OCI-LY1 (cell line): ENCODE data around the gene ARHGAP9.

Experiments used
- H2AFZ ChIP-seq: fragments of 200-600 bp; sonication (generic), shearing (Covaris generic); 2 replicates; pipeline ENCODE4 v1.6.0; 2014; ENCODE audit warnings: antibody characterized with exemption, mild to moderate bottlenecking, low read length
- H3F3A ChIP-seq: fragments of 200-600 bp; sonication (generic), shearing (Covaris generic); 2 replicates; pipeline ENCODE4 v1.6.0; 2014; ENCODE audit warnings: mild to moderate bottlenecking, antibody characterized with exemption, low read length, moderate library complexity; ENCODE audit not compliant: insufficient read depth
- H3K27ac ChIP-seq: fragments of 200-600 bp; sonication (generic); 2 replicates; pipeline ENCODE4 v1.5.1; 2014; ENCODE audit warnings: low read length, mixed run types, mild to moderate bottlenecking, low read depth; ENCODE audit not compliant: poor library complexity, severe bottlenecking
- H3K27me3 ChIP-seq: fragments of 200-600 bp; sonication (generic); 2 replicates; pipeline ENCODE4 v1.6.0; 2014; ENCODE audit warnings: antibody characterized with exemption, mild to moderate bottlenecking, low read length, moderate library complexity; ENCODE audit not compliant: insufficient read depth
- H3K36me3 ChIP-seq: fragments of 200-600 bp; sonication (generic); 2 replicates; pipeline ENCODE4 v1.6.1; 2014; ENCODE audit warnings: mild to moderate bottlenecking, antibody characterized with exemption, low read length, moderate library complexity, mixed read lengths; ENCODE audit not compliant: insufficient read depth
- H3K4me1 ChIP-seq: fragments of 200-600 bp; sonication (generic); 2 replicates; pipeline ENCODE4 v1.5.1; 2014; ENCODE audit warnings: mild to moderate bottlenecking, low read length, moderate library complexity; ENCODE audit not compliant: insufficient read depth, severe bottlenecking
- H3K4me2 ChIP-seq: fragments of 200-600 bp; sonication (generic), shearing (Covaris generic); 2 replicates; pipeline ENCODE4 v1.6.1; 2014; ENCODE audit warnings: low read length
- H3K4me3 ChIP-seq: fragments of 200-600 bp; sonication (generic); 2 replicates; pipeline ENCODE4 v1.5.1; 2014; ENCODE audit warnings: low read length, low read depth, mild to moderate bottlenecking, mixed read lengths; ENCODE audit not compliant: poor library complexity, severe bottlenecking
- H3K79me2 ChIP-seq: fragments of 200-600 bp; shearing (Covaris generic); 2 replicates; pipeline ENCODE4 v1.6.1; 2016; ENCODE audit warnings: mixed run types, low read length, mixed read lengths; ENCODE audit not compliant: insufficient read depth
- H3K9ac ChIP-seq: fragments of 200-600 bp; sonication (generic), shearing (Covaris generic); 2 replicates; pipeline ENCODE4 v1.6.1; 2014; ENCODE audit warnings: mild to moderate bottlenecking, low read length, mixed read lengths
- H3K9me2 ChIP-seq: fragments of 200-600 bp; sonication (generic), shearing (Covaris generic); 2 replicates; pipeline ENCODE4 v1.6.1; 2014; ENCODE audit warnings: low read depth, mild to moderate bottlenecking, low read length, mixed read lengths
- H3K9me3 ChIP-seq: fragments of 200-600 bp; shearing (Covaris generic); 2 replicates; pipeline ENCODE4 v1.6.1; 2014; ENCODE audit warnings: low read length, mixed read lengths
- H4K20me1 ChIP-seq: fragments of 200-600 bp; sonication (generic), shearing (Covaris generic); 2 replicates; pipeline ENCODE4 v1.6.0; 2016; ENCODE audit warnings: mild to moderate bottlenecking, low read length; ENCODE audit not compliant: insufficient read depth
- CTCF ChIP-seq: fragments of 200-600 bp; sonication (generic), shearing (Covaris generic); IDR thresholded peaks from 2 replicates; pipeline ENCODE4 v1.5.1; 2017; ENCODE audit warnings: mild to moderate bottlenecking, antibody characterized with exemption, low read length, moderate library complexity, mixed read lengths
- EZH2 ChIP-seq: fragments of 200-600 bp; sonication (generic), shearing (Covaris generic); IDR thresholded peaks from 2 replicates; pipeline ENCODE4 v1.8.0; 2017; ENCODE audit warnings: borderline replicate concordance, mixed run types, mild to moderate bottlenecking, antibody characterized with exemption, low read length, moderate library complexity, mixed read lengths

Gene ARHGAP9

GRCh38 chr12:57488402-57489156 lies 8.9 kb upstream of the ARHGAP9 start:
- Histone ChIP-seq H3K4me1 (peaks cover 17% of the 10 kb centered on the region), H3K36me3 (peaks cover 42% of the 10 kb centered on the region), H3K79me2 (peaks cover 16% of the 10 kb centered on the region), H3K9me2 (no peaks in the 10 kb centered on the region), H3K9me3 (no peaks in the 10 kb centered on the region), H3K4me3 (peak overlapping the region; percentile 97), H3F3A (no peaks in the 10 kb centered on the region), H3K27ac (peak overlapping the region; percentile 30), H3K27me3 (no peaks in the 10 kb centered on the region), H2AFZ (no peak overlapping the region), H3K9ac (peak overlapping the region; percentile 98), H4K20me1 (no peaks in the 10 kb centered on the region), H3K4me2 (peak overlapping the region; percentile 92)
- TF ChIP-seq EZH2, result no peak
- no peak for TF ChIP-seq CTCF

- no peaks in the 10 kb centered on the region for H4K20me1 ChIP-seq
- H3F3A ChIP-seq, result no peaks in the 10 kb centered on the region
- H3K4me3 ChIP-seq, result peak within 1 kb of the TSS; percentile 97
- H3K79me2 ChIP-seq, result peaks cover 16% of the 10 kb centered on the region
- H3K27me3 ChIP-seq, result no peaks in the 10 kb centered on the region
- H3K36me3 ChIP-seq, result peaks cover 39% of the 10 kb centered on the region
- H3K4me1 ChIP-seq, result peaks cover 17% of the 10 kb centered on the region
- no peaks in the 10 kb centered on the region for H3K9me2 ChIP-seq
- peak within 1 kb of the TSS; percentile 98 for H3K9ac ChIP-seq
- peak within 1 kb of the TSS; percentile 30 for H3K27ac ChIP-seq
- H3K4me2 ChIP-seq, result peak within 1 kb of the TSS; percentile 92
- no peaks in the 10 kb centered on the region for H3K9me3 ChIP-seq
- peak; percentile 54 for TF ChIP-seq CTCF
- no peak for TF ChIP-seq EZH2
- H2AFZ ChIP-seq, result 0 out of 2 replicates have a peak within 1 kb of the TSS, but pooled peaks have one; percentile 5
Observed at GRCh38 chr12:57487597-57488401, 8.1 kb upstream of the ARHGAP9 start, which contains the start of gene MARS1. MARS1 (plus strand) TSS chr12:57488068; CDS start chr12:57488091, 23 bp downstream.

GRCh38 chr12:57487055-57487596 lies 7.5 kb upstream of the ARHGAP9 start:
- no peak overlapping the region for H3K27ac ChIP-seq
- TF ChIP-seq EZH2, result no peak
- TF ChIP-seq CTCF, result no peak
- peaks cover 32% of the 10 kb centered on the region for H3K36me3 ChIP-seq
- no peaks in the 10 kb centered on the region for H3K9me3 ChIP-seq
- H2AFZ ChIP-seq, result 0 out of 2 replicates have a peak overlapping the region, but pooled peaks have one; percentile 5
- H3K9ac ChIP-seq, result peak overlapping the region; percentile 8; the same call in 1 of the 2 replicates
- peak overlapping the region; percentile 43 for H3K4me2 ChIP-seq
- H3K79me2 ChIP-seq, result peaks cover 16% of the 10 kb centered on the region
- H3K27me3 ChIP-seq, result no peaks in the 10 kb centered on the region
- H3K4me1 ChIP-seq, result peaks cover 17% of the 10 kb centered on the region
- H3F3A ChIP-seq, result no peaks in the 10 kb centered on the region
- H4K20me1 ChIP-seq, result no peaks in the 10 kb centered on the region
- H3K4me3 ChIP-seq, result peak overlapping the region; percentile 97
- H3K9me2 ChIP-seq, result no peaks in the 10 kb centered on the region
